ENCODE results near the gene PPP6R3. TPM values are rescaled to one million over a fixed set of nuclear protein-coding genes. Genes with fewer than 3 reads are reported as not detected.
"Not testable (repeated sequence)": the region's sequence is repeated elsewhere in the genome, so short reads cannot be mapped to it uniquely, and the experiment has no call there.

Gene PPP6R3
- total and polyA plus RNA-seq, 2 experiments from 2014 or later: 41.9 to 118 TPM

GRCh38 chr11:68628837-68629236, 168.3 kb downstream of the PPP6R3 start:
- peak in 1 of 2 donors; percentile 20 for DNase-seq (ENCODE audit: low read depth in 1 of 2, low spot score in 1 of 2)
- not testable (repeated sequence) for H3K27ac ChIP-seq, H3K4me3 ChIP-seq

DNA sequence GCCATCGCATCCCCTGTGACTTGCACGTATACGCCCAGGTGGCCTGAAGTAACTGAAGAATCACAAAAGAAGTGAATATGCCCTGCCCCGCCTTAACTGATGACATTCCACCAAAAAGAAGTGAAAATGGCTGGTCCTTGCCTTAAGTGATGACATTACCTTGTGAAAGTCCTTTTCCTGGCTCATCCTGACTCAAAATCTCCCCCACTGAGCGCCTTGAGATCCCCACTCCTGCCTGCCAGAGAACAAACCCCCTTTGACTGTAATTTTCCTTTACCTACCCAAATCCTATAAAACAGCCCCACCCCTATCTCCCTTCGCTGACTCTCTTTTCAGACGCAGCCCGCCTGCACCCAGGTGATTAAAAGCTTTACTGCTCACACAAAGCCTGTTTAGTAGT, 171.8 kb downstream of the PPP6R3 start:
- H3K4me3 ChIP-seq; H3K36me3 ChIP-seq; H3K27ac ChIP-seq; H3K27me3 ChIP-seq; DNase-seq (ENCODE audit: low read depth in 1 of 2, low spot score in 1 of 2); H3K9me3 ChIP-seq (ENCODE audit: low read depth); H3K4me1 ChIP-seq (ENCODE audit: low read depth): not testable (repeated sequence)

More at GRCh38 chr11:68628837-68629236, 168.3 kb downstream of the PPP6R3 start:
- H3K36me3 ChIP-seq; H3K9me3 ChIP-seq (ENCODE audit: low read depth); H3K4me1 ChIP-seq (ENCODE audit: low read depth); H3K27me3 ChIP-seq: not testable (repeated sequence)

GRCh38 chr11:68632802-68633201, 172.2 kb downstream of the PPP6R3 start:
- Histone ChIP-seq H3K36me3 (no peaks in the 10 kb centered on the region), H3K4me3 (no peak overlapping the region), H3K27me3 (no peaks in the 10 kb centered on the region), H3K9me3 (ENCODE audit: low read depth) (no peaks in the 10 kb centered on the region), H3K27ac (no peak overlapping the region), H3K4me1 (ENCODE audit: low read depth) (no peaks in the 10 kb centered on the region)
- DNase-seq (ENCODE audit: low read depth in 1 of 2, low spot score in 1 of 2): peak; percentile 78 to 82
- TF ChIP-seq CTCF (IDR thresholded peaks at IDR 0.05; ENCODE audit: low read depth, low read length): peak; percentile 72

DNA sequence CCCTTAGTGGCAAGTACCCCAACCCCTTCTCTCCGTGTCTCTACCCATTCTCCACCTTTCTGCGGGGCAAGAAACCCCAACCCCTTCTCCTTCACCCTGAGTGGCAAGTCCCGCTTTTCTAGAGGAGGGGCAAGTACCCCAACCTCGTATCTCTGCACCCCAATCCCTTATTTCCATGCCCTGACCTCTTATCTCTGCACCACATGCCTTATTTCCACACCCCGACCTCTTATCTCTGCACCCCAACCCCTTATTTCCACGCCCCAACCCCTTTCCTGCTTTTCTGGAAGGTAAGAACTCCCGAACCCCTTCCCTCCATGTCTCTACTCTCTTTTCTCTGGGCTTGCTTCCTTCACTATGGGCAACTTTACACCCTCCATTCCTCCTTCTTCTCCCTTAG, 174.1 kb downstream of the PPP6R3 start:
- H3K4me3 ChIP-seq; H3K9me3 ChIP-seq (ENCODE audit: low read depth); H3K36me3 ChIP-seq; H3K4me1 ChIP-seq (ENCODE audit: low read depth); H3K27me3 ChIP-seq; H3K27ac ChIP-seq; DNase-seq (ENCODE audit: low read depth in 1 of 2, low spot score in 1 of 2): not testable (repeated sequence)

- not testable (repeated sequence) for H3K27me3 ChIP-seq; H3K27ac ChIP-seq; H3K36me3 ChIP-seq; DNase-seq (ENCODE audit: low read depth in 1 of 2, low spot score in 1 of 2); H3K4me3 ChIP-seq; H3K4me1 ChIP-seq (ENCODE audit: low read depth); H3K9me3 ChIP-seq (ENCODE audit: low read depth)
Measured at GRCh38 chr11:68635172-68635571, 174.6 kb downstream of the PPP6R3 start.

DNA sequence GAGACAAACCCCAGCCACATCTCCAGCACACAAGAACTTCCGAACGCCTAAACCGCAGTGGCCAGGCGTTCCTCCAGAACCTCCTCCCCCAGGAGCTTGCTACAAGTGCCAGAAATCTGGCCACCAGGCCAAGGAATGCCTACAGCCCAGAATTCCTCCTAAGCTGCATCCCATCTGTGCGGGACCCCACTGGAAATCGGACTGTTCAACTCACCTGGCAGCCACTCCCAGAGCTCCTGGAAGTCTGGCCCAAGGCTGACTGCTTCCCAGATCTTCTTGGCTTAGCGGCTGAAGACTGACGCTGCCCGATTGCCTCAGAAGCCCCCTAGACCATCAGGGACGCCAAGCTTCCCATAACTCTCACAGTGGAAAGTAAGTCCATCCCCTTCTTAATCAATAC, 175.3 kb downstream of the PPP6R3 start:
- H3K4me1 ChIP-seq (ENCODE audit: low read depth); H3K27ac ChIP-seq; H3K4me3 ChIP-seq; H3K36me3 ChIP-seq; DNase-seq (ENCODE audit: low read depth in 1 of 2, low spot score in 1 of 2); H3K27me3 ChIP-seq; H3K9me3 ChIP-seq (ENCODE audit: low read depth): not testable (repeated sequence)

GRCh38 chr11:68639322-68639721, 178.8 kb downstream of the PPP6R3 start:
- H3K4me1 ChIP-seq (ENCODE audit: low read depth); H3K27me3 ChIP-seq; H3K4me3 ChIP-seq; DNase-seq (ENCODE audit: low read depth in 1 of 2, low spot score in 1 of 2); H3K9me3 ChIP-seq (ENCODE audit: low read depth); H3K36me3 ChIP-seq; H3K27ac ChIP-seq: not testable (repeated sequence)

- H3K9me3 ChIP-seq (ENCODE audit: low read depth): no peaks in the 10 kb centered on the region
- H3K36me3 ChIP-seq: no peaks in the 10 kb centered on the region
- no peak for TF ChIP-seq CTCF (IDR thresholded peaks at IDR 0.05; ENCODE audit: low read depth, low read length)
- no peak overlapping the region for H3K4me3 ChIP-seq
- H3K27me3 ChIP-seq: no peaks in the 10 kb centered on the region
- no peaks in the 10 kb centered on the region for H3K4me1 ChIP-seq (ENCODE audit: low read depth)
- no peak overlapping the region for H3K27ac ChIP-seq
- DNase-seq (ENCODE audit: low read depth in 1 of 2, low spot score in 1 of 2): no peak
Measured at GRCh38 chr11:68641880-68642279, 181.3 kb downstream of the PPP6R3 start.

DNA sequence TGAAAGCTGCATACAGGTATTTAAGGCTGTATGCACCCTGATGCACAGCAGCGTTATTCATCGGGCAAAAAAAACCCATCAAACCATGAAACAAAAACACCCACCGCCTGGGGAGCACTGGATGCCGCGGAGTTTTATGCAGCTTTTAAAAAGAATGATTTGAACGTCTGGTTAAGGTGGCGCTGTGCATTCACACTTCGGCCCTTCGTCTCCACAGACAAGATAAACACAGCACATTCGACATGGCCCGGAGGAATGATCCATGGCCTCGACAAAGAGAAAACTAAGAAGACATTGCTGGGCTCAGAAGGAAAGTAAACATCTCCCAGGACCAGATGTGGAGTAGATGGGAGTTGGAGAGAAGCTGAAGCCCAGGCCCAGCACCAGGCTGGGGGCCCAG, 183.0 kb downstream of the PPP6R3 start:
- no peak for TF ChIP-seq CTCF (IDR thresholded peaks at IDR 0.05; ENCODE audit: low read depth, low read length)
- DNase-seq (ENCODE audit: low read depth in 1 of 2, low spot score in 1 of 2): peak in 1 of 2 donors; percentile 41

More for the DNA sequence above, 183.0 kb downstream of the PPP6R3 start:
- Histone ChIP-seq H3K4me1 (ENCODE audit: low read depth) (no peaks in the 10 kb centered on the region), H3K27me3 (no peaks in the 10 kb centered on the region), H3K27ac (no peak overlapping the region), H3K9me3 (ENCODE audit: low read depth) (no peaks in the 10 kb centered on the region), H3K36me3 (no peaks in the 10 kb centered on the region), H3K4me3 (no peak overlapping the region)

Measured in cardiac muscle cell (in vitro differentiated cells and primary cell).